ENCODE data around the gene STARD3NL.

GRCh38 chr7:38185395-38186307 is 7.6 kb downstream of the STARD3NL start:
- TF ChIP-seq CTCF (IDR thresholded peaks at IDR 0.05; ENCODE audit: borderline replicate concordance, extremely low read depth, low read length, poor library complexity, severe bottlenecking) (no peak), EZH2 (IDR thresholded peaks at IDR 0.05; ENCODE audit: borderline replicate concordance, low read depth, low read length, severe bottlenecking) (no peak)
